D341Med (cell line): Measurements from ENCODE around the gene ALDH2.
"Not testable (repeated sequence)": the region's sequence is repeated elsewhere in the genome, so short reads cannot be mapped to it uniquely, and the experiment has no call there.

Experiments
- DNase-seq: peaks from one replicate; pipeline ENCODE4 v3.0.0; 2012; ENCODE audit warnings: low spot score

ALDH2 gene

GRCh38 chr12:111826316-111826715, 59.6 kb downstream of the ALDH2 start:
- no peak for DNase-seq

- no peak for DNase-seq
These were observed 60.3 kb downstream of the ALDH2 start for GRCh38 chr12:111826992-111827391.

- no peak for DNase-seq
These were observed 61.2 kb downstream of the ALDH2 start for GRCh38 chr12:111827907-111828306.

- DNase-seq = no peak
These were observed 61.7 kb downstream of the ALDH2 start for GRCh38 chr12:111828338-111828979.

GRCh38 chr12:111829635-111830034, 62.9 kb downstream of the ALDH2 start:
- DNase-seq = not testable (repeated sequence)

GRCh38 chr12:111834740-111835386, 68.1 kb downstream of the ALDH2 start:
- DNase-seq = not testable (repeated sequence)

GRCh38 chr12:111835531-111836181, 68.9 kb downstream of the ALDH2 start:
- not testable (repeated sequence) for DNase-seq

- DNase-seq = no peak
These were observed 71.6 kb downstream of the ALDH2 start for GRCh38 chr12:111838353-111838752.

GRCh38 chr12:111840807-111841206, 74.1 kb downstream of the ALDH2 start:
- no peak for DNase-seq

GRCh38 chr12:111841236-111841749, 74.6 kb downstream of the ALDH2 start:
- peak; percentile 34 for DNase-seq

GRCh38 chr12:111841750-111842555, 75.2 kb downstream of the ALDH2 start, which contains the start of gene MAPKAPK5:
MAPKAPK5 (plus strand) TSS chr12:111842228; CDS start chr12:111842734, 506 bp downstream.
- DNase-seq = peak; percentile 97

GRCh38 chr12:111842556-111843396, 76.0 kb downstream of the ALDH2 start:
- DNase-seq = peak; percentile 85

GRCh38 chr12:111846016-111846415, 79.3 kb downstream of the ALDH2 start:
- DNase-seq = peak; percentile 45

GRCh38 chr12:111850526-111850925, 83.8 kb downstream of the ALDH2 start:
- DNase-seq = no peak

- DNase-seq = no peak
These were observed 91.5 kb downstream of the ALDH2 start for GRCh38 chr12:111858186-111858585.

- no peak for DNase-seq
These were observed 92.0 kb downstream of the ALDH2 start for GRCh38 chr12:111858778-111859177.

GRCh38 chr12:111864913-111865312, 98.2 kb downstream of the ALDH2 start:
- no peak for DNase-seq
